ENCODE results near the gene CARD6.
"Not testable (repeated sequence)": the region's sequence is repeated elsewhere in the genome, so short reads cannot be mapped to it uniquely, and the experiment has no call there.

CARD6 gene

DNA sequence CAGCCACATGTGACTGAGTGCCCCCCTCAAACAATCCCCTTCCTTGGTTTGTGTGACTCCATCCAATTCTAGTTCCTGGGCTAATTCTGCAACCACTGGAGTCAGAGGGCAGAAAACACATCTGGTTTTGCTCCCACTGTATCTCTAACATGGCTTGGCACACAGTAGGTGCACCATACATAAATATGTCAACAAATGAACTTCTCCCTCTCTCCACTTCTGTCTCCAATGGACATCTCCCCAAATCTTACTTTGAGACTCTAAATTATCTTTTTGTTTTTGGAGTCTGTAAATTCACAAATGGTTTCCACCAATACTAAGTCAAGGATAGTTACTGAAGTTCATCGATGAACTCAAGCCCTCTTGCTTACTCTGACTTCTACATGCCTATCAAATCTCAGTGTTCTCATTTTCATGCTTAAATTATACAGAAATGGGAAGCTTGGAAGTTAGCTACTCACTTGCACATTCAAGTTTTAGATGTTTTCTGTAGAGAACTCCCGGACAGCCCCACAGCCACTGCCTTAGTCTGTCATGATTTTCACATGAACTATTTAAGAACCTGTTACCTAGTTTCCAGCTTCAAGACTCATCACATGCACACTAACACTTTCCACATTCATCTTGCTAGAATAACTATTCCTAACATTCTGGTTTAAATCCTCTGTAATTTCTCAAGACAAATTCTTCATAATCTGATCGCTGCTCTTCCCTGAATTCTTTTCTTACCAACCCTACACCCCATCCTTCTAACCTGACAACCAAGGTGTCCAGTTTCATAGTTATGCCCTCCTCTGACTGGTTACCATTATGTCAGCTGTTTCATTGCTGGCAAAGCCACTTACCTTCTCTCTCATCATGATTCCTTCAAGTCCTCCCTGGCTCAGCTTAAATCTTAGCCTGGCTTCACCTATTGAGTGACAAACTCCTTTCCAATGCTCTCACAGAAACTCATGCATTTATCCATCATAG, 12.2 kb upstream of the CARD6 start:
- DNase-seq (ENCODE audit: low spot score): no peak

- no peak for DNase-seq (ENCODE audit: low spot score)
These were observed 11.2 kb upstream of the CARD6 start for GRCh38 chr5:40829748-40830533.

GRCh38 chr5:40831346-40832210, 9.6 kb upstream of the CARD6 start:
- no peak for DNase-seq (ENCODE audit: low spot score)

- DNase-seq (ENCODE audit: low spot score): no peak
These were observed 8.8 kb upstream of the CARD6 start for GRCh38 chr5:40832345-40832744.

DNA sequence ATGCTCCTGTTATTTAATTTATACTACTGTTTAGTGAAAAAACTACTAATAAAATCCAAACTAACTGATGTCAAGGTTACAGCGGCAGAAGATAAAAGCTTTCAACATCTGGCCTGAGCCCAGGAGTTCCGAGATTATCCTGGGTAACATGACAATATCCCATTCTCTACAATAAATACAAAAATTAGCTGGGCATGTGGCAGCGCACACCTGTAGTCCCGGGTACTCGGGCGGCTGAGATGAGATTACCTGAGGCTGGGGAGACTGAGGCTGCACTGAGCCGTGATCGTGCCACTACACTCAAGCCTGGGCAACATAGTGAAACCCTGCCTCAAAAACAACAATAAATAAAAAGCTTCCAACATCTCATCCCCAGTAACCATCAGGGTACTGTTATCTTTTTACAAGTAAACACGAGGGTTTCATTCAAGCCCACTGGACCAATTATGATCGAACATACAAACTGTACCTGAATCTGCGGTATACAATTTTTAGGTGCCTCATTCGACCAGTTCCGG, 7.4 kb upstream of the CARD6 start:
- DNase-seq (ENCODE audit: low spot score): no peak

DNA sequence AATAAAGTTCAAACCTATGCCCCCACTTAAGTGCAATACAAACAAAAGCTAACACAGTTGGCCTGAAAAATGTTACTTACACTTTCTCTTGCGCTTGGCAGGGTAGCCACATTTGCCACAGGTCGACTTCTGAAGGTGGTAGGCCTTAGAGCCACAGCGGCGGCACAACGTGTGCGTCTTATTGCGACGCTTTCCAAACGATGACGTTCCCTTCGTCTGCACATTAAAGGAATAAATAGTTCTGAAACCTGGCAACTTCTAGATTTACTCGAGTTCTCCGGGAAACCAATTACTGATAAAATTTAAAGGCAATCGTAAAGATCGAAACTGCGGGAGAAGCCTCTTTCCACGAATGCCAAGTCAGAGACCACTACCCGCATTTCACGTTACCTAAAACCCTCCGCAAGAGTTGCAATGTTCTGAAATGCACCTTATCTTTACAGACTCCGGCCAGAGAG, 6.7 kb upstream of the CARD6 start:
- DNase-seq (ENCODE audit: low spot score): no peak

DNA sequence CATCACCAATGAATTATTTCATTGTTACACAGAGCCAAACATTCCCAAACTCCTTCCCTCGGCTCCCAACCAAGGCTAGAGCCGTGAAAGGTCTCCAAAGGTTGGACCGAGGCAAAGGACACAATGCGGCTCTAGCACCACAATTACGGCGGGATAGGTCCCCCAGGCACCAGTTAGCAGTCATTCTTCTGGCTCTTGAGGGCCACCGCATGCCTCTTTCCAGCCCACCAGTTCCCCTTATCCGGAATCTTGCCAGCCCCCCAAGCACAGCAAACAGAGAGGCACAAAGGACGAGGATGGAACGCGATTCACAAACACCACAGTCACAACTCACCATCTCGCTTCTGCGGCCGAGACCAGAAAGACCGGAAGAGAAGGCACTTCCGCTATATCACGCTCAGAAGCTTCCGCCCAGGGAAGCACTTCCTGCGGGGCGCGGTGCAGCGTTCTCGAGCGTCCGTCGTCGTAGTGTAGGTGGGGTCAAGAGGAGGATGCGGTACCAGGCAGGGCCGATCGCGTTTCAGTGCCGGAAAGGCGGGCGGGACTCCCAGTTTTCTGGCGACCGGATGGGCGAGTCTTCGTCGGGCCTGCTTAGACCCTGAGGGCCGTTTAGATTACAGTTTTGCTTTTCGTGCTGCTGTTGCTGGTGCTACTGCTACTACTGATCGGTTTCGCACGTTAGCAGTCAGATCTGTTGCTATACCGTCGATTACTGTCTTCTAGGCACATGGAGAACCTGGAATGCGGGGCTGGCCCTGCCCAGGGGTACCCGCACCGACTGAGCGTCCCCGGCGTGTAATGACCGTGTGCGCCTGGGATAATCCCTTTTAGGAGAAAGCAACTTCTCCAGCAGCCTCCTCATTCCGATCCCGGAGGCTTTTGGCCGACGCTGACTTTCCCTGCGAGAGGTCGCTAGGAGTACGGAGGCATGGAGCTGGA, 6.0 kb upstream of the CARD6 start, which contains the start of gene RPL37:
Gene RPL37 (minus strand): TSS at position 374 of the 939 bp plus-strand sequence. CDS start 37 bp downstream, at position 337.
- DNase-seq (ENCODE audit: low spot score): peak; percentile 96

GRCh38 chr5:40838086-40838485, 3.1 kb upstream of the CARD6 start:
- no peak for DNase-seq (ENCODE audit: low spot score)

- no peak for DNase-seq (ENCODE audit: low spot score)
These were observed 1.2 kb downstream of the CARD6 start for GRCh38 chr5:40842351-40842750.

GRCh38 chr5:40844565-40844964, 3.4 kb downstream of the CARD6 start:
- DNase-seq (ENCODE audit: low spot score): no peak

DNA sequence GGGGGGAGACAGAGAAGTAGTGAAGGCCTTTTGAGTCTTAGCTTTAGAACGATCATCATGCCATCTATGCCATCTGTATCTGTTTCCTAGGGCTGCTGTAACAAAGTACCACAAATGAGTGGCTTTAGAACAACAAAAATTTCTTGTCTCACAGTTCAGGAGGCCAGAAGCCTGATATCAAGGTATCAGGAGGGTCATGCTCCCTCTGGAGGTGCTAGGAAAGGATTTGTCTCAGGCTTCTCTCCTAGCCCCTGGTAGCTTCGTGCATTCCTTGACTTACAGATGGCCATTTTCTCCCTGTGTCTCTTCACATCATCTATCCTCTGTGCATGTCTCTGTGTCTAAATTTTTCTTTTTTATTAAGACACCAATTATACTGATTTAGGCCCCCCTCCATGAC, 5.2 kb downstream of the CARD6 start:
- no peak for DNase-seq (ENCODE audit: low spot score)

DNA sequence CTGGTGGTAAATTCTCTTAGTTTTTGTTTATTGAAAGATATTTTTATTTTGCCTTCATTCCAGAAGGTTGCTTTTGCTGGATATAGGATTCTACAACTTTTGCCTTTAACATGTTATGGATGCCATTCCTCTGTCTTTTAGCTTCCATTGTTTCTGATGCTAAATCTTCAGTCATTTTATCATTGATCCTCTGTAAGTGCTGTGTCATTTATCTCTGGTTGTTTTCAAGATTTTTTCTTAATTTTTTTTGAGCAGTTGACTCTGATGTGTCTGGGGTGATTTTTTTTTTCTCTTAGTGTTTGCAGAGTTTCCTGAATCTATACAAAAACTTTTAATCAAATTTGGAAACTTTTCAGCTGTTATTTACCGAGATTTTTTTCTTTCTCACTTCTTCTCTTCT, 6.4 kb downstream of the CARD6 start:
- no peak for DNase-seq (ENCODE audit: low spot score)

DNA sequence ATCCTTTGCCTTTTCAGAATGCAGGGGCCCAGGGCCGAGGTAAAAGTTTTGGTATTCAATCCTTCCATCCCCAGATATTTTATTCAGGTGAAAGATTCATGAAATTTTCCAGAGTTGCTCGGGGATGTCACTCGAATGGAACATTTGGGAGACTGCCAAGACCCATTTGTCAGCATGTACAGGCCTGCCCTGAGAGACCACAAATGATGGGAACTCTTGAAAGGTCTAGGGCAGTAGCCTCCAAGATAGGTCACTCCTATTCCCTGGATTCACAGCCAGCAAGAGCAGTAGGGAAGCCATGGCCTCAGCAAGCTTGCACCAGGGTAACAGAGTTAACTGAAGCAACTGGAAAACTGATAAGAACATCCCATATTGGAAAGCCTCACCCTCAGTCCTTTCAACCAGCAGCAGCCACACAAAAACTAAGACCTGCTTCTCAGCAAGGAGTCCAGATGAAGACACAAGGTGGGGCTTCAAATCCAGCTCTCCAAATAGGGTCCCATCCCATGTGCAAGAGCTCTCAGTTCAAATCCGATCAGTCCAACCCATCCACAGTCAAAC, 12.5 kb downstream of the CARD6 start:
- DNase-seq (ENCODE audit: low spot score): no peak

- no peak for DNase-seq (ENCODE audit: low spot score)
These were observed 19.5 kb downstream of the CARD6 start for GRCh38 chr5:40860711-40861110.

- DNase-seq (ENCODE audit: low spot score): not testable (repeated sequence)
These were observed 23.8 kb downstream of the CARD6 start for GRCh38 chr5:40865004-40865403.

GRCh38 chr5:40866844-40867243, 25.7 kb downstream of the CARD6 start:
- no peak for DNase-seq (ENCODE audit: low spot score)

DNA sequence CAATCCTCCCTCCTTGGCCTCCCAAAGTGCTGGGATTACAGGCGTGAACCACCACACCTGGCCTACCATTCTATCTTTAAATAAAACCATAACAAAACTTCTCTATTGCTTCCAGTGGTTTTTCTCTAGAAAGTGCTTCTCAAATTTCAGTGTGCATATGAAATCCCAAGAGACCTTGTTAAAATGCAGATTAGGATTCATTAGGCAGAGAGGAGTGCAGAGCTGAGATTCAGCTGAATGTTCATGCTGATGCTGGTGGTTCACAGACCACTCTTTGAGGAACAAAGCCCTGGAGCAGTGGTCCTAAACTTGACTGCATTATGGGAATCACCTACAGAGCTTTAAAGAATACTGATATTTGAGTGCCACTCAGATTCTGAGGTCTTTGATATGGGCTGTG, 28.2 kb downstream of the CARD6 start:
- no peak for DNase-seq (ENCODE audit: low spot score)

- no peak for DNase-seq (ENCODE audit: low spot score)
These were observed 30.0 kb downstream of the CARD6 start for GRCh38 chr5:40871177-40871576.

DNA sequence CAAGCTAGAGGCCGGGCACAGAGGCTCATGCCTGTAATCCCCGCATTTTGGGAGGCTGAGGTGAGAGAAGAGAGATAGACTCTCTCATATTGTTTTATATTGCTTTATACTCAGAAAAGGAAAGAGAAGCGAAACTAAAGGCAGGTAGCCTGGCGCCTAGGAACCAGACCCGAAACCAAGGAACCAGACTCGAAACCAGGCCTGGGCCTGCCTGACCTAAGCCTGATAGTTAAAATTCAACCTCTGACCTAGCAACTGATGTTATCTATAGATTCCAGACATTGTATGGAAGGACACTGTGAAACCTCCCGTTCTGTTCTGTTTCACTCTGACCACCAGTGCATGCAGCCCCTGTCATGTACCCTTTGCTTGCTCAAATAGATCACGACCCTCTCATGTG, 31.1 kb downstream of the CARD6 start:
- DNase-seq (ENCODE audit: low spot score): not testable (repeated sequence)

GRCh38 chr5:40873286-40873880, 32.2 kb downstream of the CARD6 start:
- no peak for DNase-seq (ENCODE audit: low spot score)

Measured in ecto neural progenitor cell (in vitro differentiated cells).